Endothelial cell of umbilical vein (primary cell): ENCODE results near the gene CEMP1. TPM values are rescaled to one million over a fixed set of nuclear protein-coding genes. Genes with fewer than 3 reads are reported as not detected.
A peak's percentile ranks its signal among the peaks of the same experiment; 100 is the strongest.

Source experiments
- BruUV-seq: library from RNA; stranded (reverse); fragments of 400-500 nt; replicated peaks from 2 replicates; lab custom pipeline; 2021; lab: Mats Ljungman, UMichigan
- CTCF ChIA-PET: fragments of 300-600, 350-600 bp; sonication (Branson Sonifier 250); formaldehyde crosslinking; loops from one replicate; lab custom pipeline; 2021; ENCODE audit warnings: antibody characterized with exemption, inconsistent platforms; lab: Charles Lee
- POLR2A ChIA-PET: fragments of 300-600, 350-600 bp; sonication (Branson Sonifier 250); formaldehyde crosslinking; loops from one replicate; lab custom pipeline; 2021; ENCODE audit warnings: antibody characterized with exemption, inconsistent platforms; lab: Charles Lee
- DNase-seq: peaks from one replicate; pipeline ENCODE4 v3.0.0-alpha.2; 2011; ENCODE audit warnings: low read depth, low spot score
- FAIRE-seq: peaks from 2 replicates; lab custom pipeline; 2011; peaks lifted over from hg19 to GRCh38; lab: Jason Lieb, UNC
- H2AFZ ChIP-seq: 2 replicates; pipeline ENCODE4 v1.6.0; 2012; ENCODE audit warnings: low read depth, low read length, control low read depth, inconsistent platforms
- H3K27ac ChIP-seq: 2 replicates; pipeline ENCODE4 v1.5.1; 2011; ENCODE audit warnings: low read depth, mild to moderate bottlenecking, control low read depth, low read length, moderate library complexity; ENCODE audit not compliant: insufficient read depth
- H3K27me3 ChIP-seq, 2 experiments: 2 replicates each; pipeline versions ENCODE4 v1.6.0 to v1.6.1; 2011; ENCODE audit warnings: low read length in 2 of 2, mixed read lengths in 1 of 2; ENCODE audit not compliant: control insufficient read depth in 2 of 2, insufficient read depth in 2 of 2
- H3K36me3 ChIP-seq, 2 experiments: 2 replicates in 1 of 2; 3 replicates in 1 of 2; pipeline ENCODE4 v1.5.1; 2011; ENCODE audit warnings: low read length in 2 of 2, mild to moderate bottlenecking in 1 of 2, moderate library complexity in 1 of 2; ENCODE audit not compliant: control insufficient read depth in 2 of 2, insufficient read depth in 2 of 2; ENCODE audit errors: extremely low read depth in 1 of 2
- H3K4me1 ChIP-seq: 3 replicates; pipeline ENCODE4 v1.5.1; 2011; ENCODE audit warnings: mild to moderate bottlenecking, low read length; ENCODE audit not compliant: control insufficient read depth, insufficient read depth; ENCODE audit errors: extremely low read depth
- H3K4me2 ChIP-seq: 2 replicates; pipeline ENCODE4 v1.6.1; 2011; ENCODE audit warnings: low read length, control low read depth, mixed read lengths; ENCODE audit not compliant: insufficient read depth
- H3K4me3 ChIP-seq, 3 experiments: fragments of 200-600 bp in 1 of 3; sonication (generic), shearing (Covaris generic) in 1 of 3; replicated peaks in 1 of 3; 2 replicates each; pipeline ENCODE4 v1.5.1; 2011 to 2016; ENCODE audit warnings: control low read depth in 3 of 3, low read length in 3 of 3, mild to moderate bottlenecking in 2 of 3, inconsistent platforms in 1 of 3, low read depth in 1 of 3, moderate library complexity in 1 of 3; ENCODE audit not compliant: insufficient read depth in 1 of 3
- H3K79me2 ChIP-seq: 2 replicates; pipeline ENCODE4 v1.6.0; 2012; ENCODE audit warnings: low read length, inconsistent platforms; ENCODE audit not compliant: control insufficient read depth, insufficient read depth
- H3K9ac ChIP-seq: replicated peaks from 2 replicates; pipeline ENCODE3; 2011; ENCODE audit warnings: low read length, control low read depth; ENCODE audit not compliant: insufficient read depth; ENCODE audit errors: extremely low read depth
- H3K9me1 ChIP-seq: replicated peaks from 3 replicates; pipeline ENCODE4 v1.6.0; 2011; ENCODE audit warnings: mild to moderate bottlenecking, low read length; ENCODE audit not compliant: control insufficient read depth, insufficient read depth; ENCODE audit errors: extremely low read depth
- H3K9me3 ChIP-seq: replicated peaks from 2 replicates; pipeline ENCODE4 v1.5.1; 2012; ENCODE audit warnings: low read length, inconsistent platforms; ENCODE audit not compliant: control insufficient read depth, insufficient read depth
- H4K20me1 ChIP-seq: replicated peaks from 2 replicates; pipeline ENCODE3; 2011; ENCODE audit warnings: mild to moderate bottlenecking, low read length; ENCODE audit not compliant: control insufficient read depth, insufficient read depth; ENCODE audit errors: extremely low read depth
- CTCF ChIP-seq, 2 donors: IDR thresholded peaks; 1 replicate in 1 of 2; 2 replicates in 1 of 2; pipeline ENCODE4 v1.5.1; 2011; ENCODE audit warnings: low read length in 2 of 2, mild to moderate bottlenecking in 2 of 2, moderate library complexity in 2 of 2, control low read depth in 1 of 2, inconsistent platforms in 1 of 2, low read depth in 1 of 2; ENCODE audit not compliant: insufficient read depth in 1 of 2; ENCODE audit errors: extremely low read depth in 1 of 2
- EZH2 ChIP-seq: IDR thresholded peaks from 2 replicates; pipeline ENCODE4 v1.6.1; 2012; ENCODE audit warnings: borderline replicate concordance, low read depth, mild to moderate bottlenecking, moderate library complexity, low read length, inconsistent platforms; ENCODE audit not compliant: severe bottlenecking
- FOS ChIP-seq: IDR thresholded peaks from 2 replicates; pipeline ENCODE4 v1.6.1; 2011; ENCODE audit warnings: mild to moderate bottlenecking, low read length, moderate library complexity, borderline replicate concordance; ENCODE audit not compliant: insufficient read depth
- GATA2 ChIP-seq: IDR thresholded peaks from 2 replicates; pipeline ENCODE4 v1.7.0; 2011; ENCODE audit warnings: low read depth, mild to moderate bottlenecking, moderate library complexity, mixed read lengths, low read length; ENCODE audit not compliant: insufficient read length, insufficient read depth
- JUN ChIP-seq: IDR thresholded peaks from 2 replicates; pipeline ENCODE4 v1.6.1; 2011; ENCODE audit warnings: borderline replicate concordance, low read depth; ENCODE audit not compliant: insufficient read length, insufficient read depth
- MAX ChIP-seq: IDR thresholded peaks from 2 replicates; pipeline ENCODE4 v1.6.1; 2011; ENCODE audit not compliant: insufficient read depth, insufficient read length
- MYC ChIP-seq: IDR thresholded peaks from one replicate; pipeline ENCODE4 v1.6.1; 2011; ENCODE audit warnings: mild to moderate bottlenecking, low read depth, low read length
- POLR2A ChIP-seq: IDR thresholded peaks from 2 replicates; pipeline ENCODE4 v1.6.1; 2012; ENCODE audit warnings: low read depth, mild to moderate bottlenecking, control low read depth, low read length
- POLR2AphosphoS5 ChIP-seq: IDR thresholded peaks from 2 replicates; pipeline ENCODE4 v1.6.1; 2012; ENCODE audit warnings: low read depth, mild to moderate bottlenecking, control low read depth, low read length, moderate library complexity; ENCODE audit not compliant: insufficient read depth
- dilution Hi-C: fragments of 300-500 bp; cut with MboI; formaldehyde crosslinking; loops from one replicate; pipeline ENCODE4 v1.15.0; 2019; ENCODE audit warnings: low sequenced_read_pairs; ENCODE audit not compliant: extremely low pct_ligation_motif_present
- intact Hi-C: fragments of 100-400 bp; cut with micrococcal nuclease; formaldehyde crosslinking; loops from one replicate; pipeline ENCODE4 v1.10.0; 2022
- polyA plus RNA-seq, 4 experiments: library from polyadenylated mRNA; depleted of rRNA in 3 of 4; stranded (reverse) in 3 of 4; unstranded in 1 of 4; fragments of >200 nt; gene quantifications; 2 replicates each; pipeline versions ENCODE4 v1.2.1 to v1.2.3, GENCODE V29; 2011 to 2012; ENCODE audit warnings: missing spikeins in 1 of 4
- total RNA-seq: library from RNA; stranded (reverse); gene quantifications from 2 replicates; pipeline ENCODE4 v1.2.3, GENCODE V29; 2021

The CEMP1 gene
- total and polyA plus RNA-seq, 2 donors (not counting 3 experiments of a cell fraction or from before 2014, with no cell fraction given): not detected

DNA sequence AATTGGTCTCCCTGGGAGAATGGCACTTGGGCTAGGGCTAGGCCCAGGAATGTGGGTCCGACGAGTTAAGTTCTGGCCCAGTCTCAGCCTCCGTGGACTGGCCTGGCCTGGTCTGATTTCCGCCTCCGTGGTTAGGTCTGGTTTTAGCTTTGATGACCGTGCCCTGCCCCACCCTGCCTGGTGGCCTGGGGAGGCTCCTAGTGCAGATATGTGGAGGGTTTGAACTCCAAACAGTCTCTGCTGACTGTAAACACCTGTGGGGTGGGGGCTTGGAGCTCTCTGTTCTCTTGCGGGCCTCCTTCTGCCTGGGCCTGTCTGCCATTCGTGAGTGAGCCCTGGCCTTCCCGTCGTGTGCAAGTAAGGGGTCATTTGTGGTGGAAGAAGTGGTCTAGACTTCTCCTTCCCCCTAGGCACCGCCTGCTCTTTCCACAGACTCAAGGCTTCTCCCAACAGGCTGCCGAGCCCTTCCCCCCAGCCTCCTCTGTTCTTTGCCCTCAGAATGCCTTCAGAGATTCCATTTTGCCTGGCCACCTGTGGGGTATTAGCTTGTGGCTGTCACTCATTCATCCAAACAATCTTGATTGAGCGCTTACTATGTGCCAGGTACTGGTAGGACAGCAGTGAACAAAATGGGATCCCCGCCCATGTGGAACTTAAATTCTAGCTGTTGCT is 15.9 kb downstream of the CEMP1 start:
- peak overlapping the region; percentile 89 for H3K4me2 ChIP-seq
- peaks cover 26% of the 10 kb centered on the region for H3K4me1 ChIP-seq
- dilution Hi-C loops: no loop called here
- no peaks in the 10 kb centered on the region for H3K27me3 ChIP-seq
- H3K9ac ChIP-seq: peak overlapping the region; percentile 88
- peaks cover 2% of the 10 kb centered on the region for H4K20me1 ChIP-seq
- TF ChIP-seq MYC: no peak
- TF ChIP-seq FOS: no peak
- TF ChIP-seq POLR2AphosphoS5: no peak
- TF ChIP-seq MAX: no peak
- no peak for TF ChIP-seq CTCF (IDR thresholded peaks at IDR 0.05; ENCODE audit: extremely low read depth in 1 of 2, insufficient read depth in 1 of 2, low read depth in 1 of 2, low read length in 2 of 2)
- no peak for TF ChIP-seq JUN
- no peak for TF ChIP-seq GATA2
- TF ChIP-seq EZH2: no peak
- TF ChIP-seq POLR2A: no peak
- H3K27ac ChIP-seq: peak overlapping the region; percentile 15
- peaks cover 0 to 2% of the 10 kb centered on the region in 2 experiments for H3K36me3 ChIP-seq
- BruUV-seq: TSS peak; percentile 15
- CTCF ChIA-PET: interaction anchor here (1.1 kb wide), 1 partner anchor 14 kb away, joined by 4 read pairs; no protein-coding TSS in a partner anchor
- intact Hi-C loops: no loop called here
- no peak for DNase-seq
- peak; percentile 8 for FAIRE-seq
- H3K4me3 ChIP-seq: peak overlapping the region; percentile 52 to 91 (median 73)
- no peaks in the 10 kb centered on the region for H3K9me3 ChIP-seq
- no peak overlapping the region for H2AFZ ChIP-seq
- H3K9me1 ChIP-seq: no peaks in the 10 kb centered on the region
- POLR2A ChIA-PET: interaction anchor here (1.3 kb wide), 1 partner anchor 9 kb away, joined by 3 read pairs; no protein-coding TSS in a partner anchor
- peaks cover 58% of the 10 kb centered on the region for H3K79me2 ChIP-seq
